Subcutaneous abdominal adipose tissue (tissue), 5 donors: ENCODE results near the gene EVI5.

Source experiments
- H3K27ac ChIP-seq: one replicate; pipeline ENCODE4 v1.7.0; 2013; ENCODE audit warnings: low read depth, mild to moderate bottlenecking, inconsistent platforms, low read length, moderate library complexity
- H3K27me3 ChIP-seq, 5 donors: one replicate each; pipeline ENCODE4 v1.7.0; 2013; ENCODE audit warnings: low read length in 5 of 5, inconsistent platforms in 1 of 5; ENCODE audit not compliant: control insufficient read depth in 5 of 5, insufficient read depth in 4 of 5
- H3K36me3 ChIP-seq, 5 donors: one replicate each; pipeline ENCODE4 v1.7.0; 2013; ENCODE audit warnings: low read length in 5 of 5; ENCODE audit not compliant: control insufficient read depth in 5 of 5, insufficient read depth in 5 of 5
- H3K4me1 ChIP-seq, 5 donors: one replicate each; pipeline ENCODE4 v1.7.0; 2013; ENCODE audit warnings: low read length in 5 of 5, mild to moderate bottlenecking in 3 of 5, moderate library complexity in 1 of 5; ENCODE audit not compliant: control insufficient read depth in 5 of 5, insufficient read depth in 5 of 5
- H3K4me3 ChIP-seq, 5 donors: one replicate each; pipeline ENCODE4 v1.7.0; 2013; ENCODE audit warnings: low read length in 5 of 5, low read depth in 1 of 5
- H3K9ac ChIP-seq, 5 donors: one replicate each; pipeline ENCODE4 v1.7.0; 2013; ENCODE audit warnings: low read length in 5 of 5, mild to moderate bottlenecking in 4 of 5, moderate library complexity in 3 of 5
- H3K9me3 ChIP-seq, 5 donors: one replicate each; pipeline ENCODE4 v1.7.0; 2013; ENCODE audit warnings: low read length in 5 of 5; ENCODE audit not compliant: control insufficient read depth in 5 of 5
- donor health status: healthy.
- donor health status: healthy.
- donor health status: healthy.
- donor health status: healthy.
- donor health status: healthy.

The EVI5 gene

DNA sequence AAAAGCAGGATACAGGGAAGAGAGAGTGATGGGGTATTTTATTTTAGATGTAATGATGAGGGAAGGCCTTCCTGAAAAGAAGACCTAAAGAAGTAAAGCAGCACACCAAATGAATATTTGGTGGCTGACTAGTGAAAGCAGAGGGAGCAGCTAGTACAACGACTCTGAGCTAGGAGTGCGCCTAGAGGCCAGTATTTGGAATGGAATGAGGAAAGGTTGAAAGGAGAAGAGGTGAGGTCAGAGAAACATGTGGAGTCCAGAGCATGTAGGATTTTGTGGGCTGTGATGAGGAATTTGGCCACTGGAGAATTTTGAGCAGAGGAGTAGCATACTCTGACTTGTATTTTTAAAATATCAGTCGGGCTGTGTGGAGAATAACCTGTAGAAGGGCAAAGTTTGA lies 35.1 kb upstream of the EVI5 start:
- no peak overlapping the region for H3K27ac ChIP-seq
- H3K4me3 ChIP-seq, result no peak overlapping the region
- H3K9ac ChIP-seq, result no peak overlapping the region
- H3K9me3 ChIP-seq, result no peaks in the 10 kb centered on the region
- no peaks in the 10 kb centered on the region for H3K36me3 ChIP-seq
- no peaks in the 10 kb centered on the region for H3K4me1 ChIP-seq
- H3K27me3 ChIP-seq, result no peaks in the 10 kb centered on the region

DNA sequence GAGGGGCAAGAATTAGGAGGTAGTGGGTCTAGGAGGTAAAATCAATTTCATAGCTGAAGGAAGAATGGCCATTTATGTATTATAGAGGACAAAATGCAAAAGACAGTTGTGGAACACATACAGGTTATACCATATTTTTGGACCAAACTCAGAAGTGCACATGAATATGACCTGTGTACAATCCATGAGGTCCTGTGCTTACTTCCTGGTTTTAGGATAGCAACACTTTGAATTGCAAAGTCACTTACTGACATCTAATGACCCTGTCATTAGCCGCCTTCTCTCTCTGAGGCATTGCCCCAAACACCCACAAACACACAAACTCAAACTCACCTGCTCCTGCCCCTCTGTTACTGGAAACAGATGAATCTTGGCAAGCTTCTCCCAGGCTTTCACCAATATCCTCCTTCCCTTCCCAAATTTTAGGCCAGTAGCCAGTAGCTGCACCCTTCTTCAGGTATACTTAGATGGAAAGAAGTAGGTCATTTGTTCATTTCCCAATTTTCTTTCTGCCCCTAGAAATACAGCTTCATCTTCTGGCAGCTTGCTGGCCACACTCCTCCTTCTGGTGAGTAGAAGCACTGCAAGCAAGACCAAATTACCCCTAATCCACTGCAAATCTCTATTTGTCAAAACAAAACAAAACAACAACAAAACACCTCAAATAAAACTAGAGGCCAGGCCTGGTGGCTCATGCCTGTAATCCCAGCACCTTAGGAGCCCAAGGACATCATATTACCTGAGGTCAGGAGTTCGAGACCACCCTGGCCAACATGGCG lies 33.3 kb upstream of the EVI5 start:
- Histone ChIP-seq H3K9ac (no peak overlapping the region), H3K9me3 (no peaks in the 10 kb centered on the region), H3K27ac (no peak overlapping the region), H3K4me3 (no peak overlapping the region), H3K27me3 (no peaks in the 10 kb centered on the region), H3K4me1 (no peaks in the 10 kb centered on the region), H3K36me3 (no peaks in the 10 kb centered on the region)

GRCh38 chr1:92817137-92817697 lies 32.3 kb upstream of the EVI5 start:
- H3K4me3 ChIP-seq, result no peak overlapping the region
- no peaks in the 10 kb centered on the region for H3K36me3 ChIP-seq

DNA sequence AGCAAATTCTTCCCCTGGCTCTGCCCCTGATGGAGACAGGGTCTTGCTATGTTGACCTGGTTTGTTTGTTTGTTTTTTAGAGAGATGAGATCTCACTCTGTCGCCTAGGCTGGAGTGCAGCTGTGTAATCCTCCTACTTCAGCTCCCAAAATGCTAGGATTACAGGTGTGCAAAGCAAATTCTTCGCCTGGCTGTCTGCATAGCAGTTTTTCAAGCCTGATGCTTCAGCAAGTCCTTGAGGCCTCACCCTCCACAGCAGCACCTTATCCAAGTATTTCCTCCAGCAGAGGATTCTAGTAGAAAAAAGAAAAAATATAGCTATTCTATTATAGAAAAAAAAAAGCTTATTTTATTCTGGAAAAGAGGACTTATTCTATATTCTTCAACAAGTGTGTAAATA lies 31.8 kb upstream of the EVI5 start:
- Histone ChIP-seq H3K27ac (no peak overlapping the region), H3K9me3 (no peaks in the 10 kb centered on the region), H3K9ac (no peak overlapping the region), H3K4me1 (no peaks in the 10 kb centered on the region), H3K27me3 (no peaks in the 10 kb centered on the region), H3K36me3 (no peaks in the 10 kb centered on the region), H3K4me3 (no peak overlapping the region)

More at GRCh38 chr1:92817137-92817697, 32.3 kb upstream of the EVI5 start:
- H3K27me3 ChIP-seq, result no peaks in the 10 kb centered on the region
- H3K9ac ChIP-seq, result no peak overlapping the region
- H3K9me3 ChIP-seq, result no peaks in the 10 kb centered on the region
- H3K27ac ChIP-seq, result no peak overlapping the region
- no peaks in the 10 kb centered on the region for H3K4me1 ChIP-seq

- Histone ChIP-seq H3K9ac (no peak overlapping the region), H3K4me3 (no peak overlapping the region), H3K27ac (no peak overlapping the region), H3K36me3 (no peaks in the 10 kb centered on the region), H3K4me1 (peaks cover 0 to 6% (median 4%) of the 10 kb centered on the region in 5 donors), H3K27me3 (no peaks in the 10 kb centered on the region), H3K9me3 (no peaks in the 10 kb centered on the region)
These were observed 23.5 kb upstream of the EVI5 start for GRCh38 chr1:92808381-92808780.

GRCh38 chr1:92805216-92805615 lies 20.3 kb upstream of the EVI5 start:
- Histone ChIP-seq H3K27ac (no peak overlapping the region), H3K36me3 (no peaks in the 10 kb centered on the region)

GRCh38 chr1:92804721-92805201 lies 19.9 kb upstream of the EVI5 start:
- H3K27ac ChIP-seq, result no peak overlapping the region

More at GRCh38 chr1:92805216-92805615, 20.3 kb upstream of the EVI5 start:
- no peaks in the 10 kb centered on the region for H3K9me3 ChIP-seq
- peaks cover 0 to 6% (median 4%) of the 10 kb centered on the region in 5 donors for H3K4me1 ChIP-seq
- H3K4me3 ChIP-seq, result no peak overlapping the region
- H3K27me3 ChIP-seq, result no peaks in the 10 kb centered on the region
- no peak overlapping the region for H3K9ac ChIP-seq

GRCh38 chr1:92803140-92803887 lies 18.4 kb upstream of the EVI5 start:
- H3K27ac ChIP-seq, result peak overlapping the region; percentile 16
- peaks cover 0 to 6% (median 4%) of the 10 kb centered on the region in 5 donors for H3K4me1 ChIP-seq
- no peaks in the 10 kb centered on the region for H3K27me3 ChIP-seq
- H3K9ac ChIP-seq, result no peak overlapping the region
- no peak overlapping the region for H3K4me3 ChIP-seq
- H3K36me3 ChIP-seq, result no peaks in the 10 kb centered on the region
- no peaks in the 10 kb centered on the region for H3K9me3 ChIP-seq

More at GRCh38 chr1:92804721-92805201, 19.9 kb upstream of the EVI5 start:
- peaks cover 0 to 6% (median 4%) of the 10 kb centered on the region in 5 donors for H3K4me1 ChIP-seq
- no peaks in the 10 kb centered on the region for H3K9me3 ChIP-seq
- H3K4me3 ChIP-seq, result peak overlapping the region in 1 of 5 donors; percentile 6
- no peaks in the 10 kb centered on the region for H3K36me3 ChIP-seq
- H3K27me3 ChIP-seq, result no peaks in the 10 kb centered on the region
- H3K9ac ChIP-seq, result no peak overlapping the region

DNA sequence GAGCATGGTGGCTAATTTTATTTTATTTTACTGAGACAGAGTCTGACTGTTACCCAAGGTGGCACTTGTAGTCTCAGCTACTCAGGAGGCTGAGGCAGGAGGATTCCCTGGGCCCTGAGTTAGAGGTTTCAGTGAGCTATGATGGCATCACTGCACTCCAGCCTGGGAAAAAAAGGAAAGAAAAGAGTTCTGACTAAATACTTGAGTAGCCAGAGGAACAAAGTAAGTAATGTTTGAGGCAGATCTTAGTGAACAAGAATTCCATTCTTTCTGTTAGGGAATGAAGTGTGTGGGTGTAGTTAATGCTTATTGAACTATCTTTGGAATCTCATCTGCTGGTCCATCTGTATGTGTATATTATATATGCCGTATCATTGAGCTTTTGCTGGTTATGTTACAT lies 13.1 kb upstream of the EVI5 start:
- H3K36me3 ChIP-seq, result no peaks in the 10 kb centered on the region
- no peak overlapping the region for H3K4me3 ChIP-seq
- H3K27ac ChIP-seq, result no peak overlapping the region
- H3K4me1 ChIP-seq, result no peaks in the 10 kb centered on the region
- H3K9ac ChIP-seq, result no peak overlapping the region
- H3K9me3 ChIP-seq, result peaks cover 0 to 5% (median 0%) of the 10 kb centered on the region in 5 donors
- no peaks in the 10 kb centered on the region for H3K27me3 ChIP-seq

- H3K36me3 ChIP-seq, result no peaks in the 10 kb centered on the region
- peaks cover 0 to 5% (median 0%) of the 10 kb centered on the region in 5 donors for H3K9me3 ChIP-seq
- no peaks in the 10 kb centered on the region for H3K27me3 ChIP-seq
- H3K4me3 ChIP-seq, result no peak overlapping the region
- H3K27ac ChIP-seq, result no peak overlapping the region
- no peak overlapping the region for H3K9ac ChIP-seq
- H3K4me1 ChIP-seq, result peaks cover 0 to 3% (median 0%) of the 10 kb centered on the region in 5 donors
These were observed 12.4 kb upstream of the EVI5 start for GRCh38 chr1:92797297-92797696.
